Suppressor macrophage treated with lipopolysaccharide for 1 hour (primary cell): ENCODE measurements around the gene ZNF700.
"Not testable (repeated sequence)": the region's sequence is repeated elsewhere in the genome, so short reads cannot be mapped to it uniquely, and the experiment has no call there.

Source experiments
- DNase-seq, 3 donors: peaks; one replicate each; pipeline ENCODE4 v3.0.0-alpha.2; 2020 to 2022

ZNF700 gene

DNA sequence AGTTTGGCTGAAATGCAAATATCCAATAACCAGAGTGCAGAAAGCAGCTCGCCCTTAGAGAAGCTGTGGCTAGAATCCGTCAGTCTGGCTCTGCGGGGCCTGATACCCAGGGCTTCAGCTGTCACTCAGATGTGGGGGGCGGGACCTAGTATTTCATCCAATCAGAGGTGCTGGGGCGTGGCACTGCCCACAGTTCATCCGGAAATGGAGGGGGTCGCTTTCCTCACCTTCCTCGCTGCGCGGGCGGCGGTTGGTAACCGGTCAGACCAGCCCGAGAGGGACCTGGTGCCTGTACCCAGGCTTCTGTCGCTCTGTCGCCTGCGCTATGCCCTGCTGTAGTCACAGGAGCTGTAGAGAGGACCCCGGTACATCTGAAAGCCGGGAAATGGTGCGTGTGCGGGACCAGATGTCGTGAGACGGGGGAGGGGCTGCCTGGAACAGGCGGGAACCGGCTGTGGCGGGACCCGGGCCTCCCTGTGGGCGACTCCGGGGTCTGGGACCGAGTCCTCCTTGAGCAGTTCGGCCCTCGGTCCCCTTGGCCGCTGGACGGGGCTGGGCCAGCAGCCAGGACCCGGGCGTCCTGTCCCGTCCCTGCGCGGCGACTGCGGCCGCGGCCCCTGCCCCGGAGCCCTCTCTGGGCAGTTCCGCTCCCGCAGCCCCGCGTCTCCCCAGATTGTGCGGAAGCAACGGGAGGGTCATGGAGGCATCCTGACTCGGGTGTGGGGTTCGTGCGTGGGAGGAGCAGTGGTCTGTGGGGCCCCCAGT lies at the start of gene ZNF700:
Gene ZNF700, plus strand, starts transcription at position 222 of the 765 bp plus-strand sequence. Its CDS starts 104 bp downstream, at position 326.
- peak; percentile 89 to 94 (median 93) for DNase-seq

GRCh38 chr19:11879687-11880266 lies 45.1 kb upstream of the ZNF700 start:
- peak in 2 of 3 donors; percentile 41 to 54 for DNase-seq

DNA sequence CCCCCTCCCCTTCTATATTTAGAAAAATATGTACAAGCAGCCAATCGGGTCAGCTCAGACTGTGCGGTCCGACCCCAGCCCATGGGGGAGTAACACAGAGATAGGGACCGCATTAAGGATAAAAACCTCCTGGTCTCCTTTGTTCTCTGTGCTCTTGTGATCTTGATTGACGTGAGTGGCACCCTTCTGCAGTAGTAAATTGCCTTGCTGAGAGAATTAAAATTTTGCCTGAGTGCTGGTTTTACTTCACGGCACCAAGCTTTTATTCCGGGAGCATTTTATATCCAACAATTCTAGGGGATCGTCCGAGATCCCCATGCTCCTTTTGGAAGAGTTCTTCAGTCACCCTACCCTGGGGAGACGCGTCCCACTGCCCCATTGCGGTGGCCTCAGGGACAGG lies 44.3 kb upstream of the ZNF700 start:
- DNase-seq: no peak

GRCh38 chr19:11881151-11881800 lies 43.6 kb upstream of the ZNF700 start:
- DNase-seq: peak; percentile 70 to 81 (median 80)

- no peak for DNase-seq
These were observed 42.3 kb upstream of the ZNF700 start for GRCh38 chr19:11882606-11883005.

GRCh38 chr19:11887234-11887610 lies 37.7 kb upstream of the ZNF700 start:
- peak in 2 of 3 donors; percentile 5 to 6 for DNase-seq

DNA sequence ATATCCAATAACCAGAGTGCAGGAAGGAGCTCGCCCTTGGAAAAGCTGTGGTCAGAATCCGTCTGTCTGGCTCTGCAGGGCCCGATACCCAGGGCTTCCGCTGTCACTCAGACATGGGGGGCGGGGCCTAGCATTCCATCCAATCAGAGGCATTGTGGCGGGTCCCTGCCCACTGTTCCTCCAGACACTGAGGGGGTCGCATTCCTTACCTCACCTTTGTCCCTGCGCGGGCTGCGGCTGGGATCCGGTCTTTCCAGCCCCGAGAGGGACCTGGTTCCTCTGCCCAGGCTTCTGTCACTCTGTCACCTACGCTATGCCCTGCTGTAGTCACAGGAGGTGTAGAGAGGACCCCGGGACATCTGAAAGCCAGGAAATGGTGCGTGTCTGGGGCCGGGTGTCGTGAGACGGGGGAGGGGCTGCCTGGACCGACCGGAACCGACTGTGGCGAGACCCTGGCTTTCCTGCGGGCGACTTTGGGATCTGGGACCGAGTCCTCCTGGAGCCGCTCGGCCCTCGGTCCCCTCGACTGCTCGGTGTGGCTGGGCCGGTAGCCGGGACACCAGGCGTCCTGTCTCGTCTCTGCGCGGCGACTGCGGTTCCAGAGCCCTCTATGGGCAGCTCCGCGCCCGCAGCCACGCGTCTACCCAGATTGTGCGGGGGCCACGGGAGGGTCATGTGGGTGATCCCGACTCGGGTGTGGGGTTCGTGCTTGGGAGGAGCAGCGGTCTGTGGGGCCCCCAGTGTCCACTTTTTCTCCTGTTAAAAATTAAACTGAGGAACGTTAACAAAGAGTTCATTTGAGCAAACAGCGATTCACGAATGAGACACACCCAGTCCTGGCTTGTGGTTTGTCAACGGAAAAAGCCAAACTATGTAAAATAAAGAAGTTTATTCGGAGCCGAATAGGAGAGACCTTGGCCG lies 37.0 kb upstream of the ZNF700 start, which contains the start of gene ZNF69:
Gene ZNF69, plus strand, starts transcription at position 172 of the 921 bp plus-strand sequence. Its CDS starts 142 bp downstream, at position 314.
- peak; percentile 53 to 80 (median 69) for DNase-seq

- not testable (repeated sequence) for DNase-seq
These were observed 35.0 kb upstream of the ZNF700 start for GRCh38 chr19:11889901-11890300.

- DNase-seq: no peak
These were observed 34.3 kb upstream of the ZNF700 start for GRCh38 chr19:11890634-11891033.

- DNase-seq: no peak
These were observed 30.1 kb upstream of the ZNF700 start for GRCh38 chr19:11894851-11895250.

GRCh38 chr19:11902228-11902627 lies 22.7 kb upstream of the ZNF700 start:
- DNase-seq: no peak

GRCh38 chr19:11905928-11906327 lies 19.0 kb upstream of the ZNF700 start:
- no peak for DNase-seq

GRCh38 chr19:11911937-11912336 lies 13.0 kb upstream of the ZNF700 start:
- DNase-seq: not testable (repeated sequence)

DNA sequence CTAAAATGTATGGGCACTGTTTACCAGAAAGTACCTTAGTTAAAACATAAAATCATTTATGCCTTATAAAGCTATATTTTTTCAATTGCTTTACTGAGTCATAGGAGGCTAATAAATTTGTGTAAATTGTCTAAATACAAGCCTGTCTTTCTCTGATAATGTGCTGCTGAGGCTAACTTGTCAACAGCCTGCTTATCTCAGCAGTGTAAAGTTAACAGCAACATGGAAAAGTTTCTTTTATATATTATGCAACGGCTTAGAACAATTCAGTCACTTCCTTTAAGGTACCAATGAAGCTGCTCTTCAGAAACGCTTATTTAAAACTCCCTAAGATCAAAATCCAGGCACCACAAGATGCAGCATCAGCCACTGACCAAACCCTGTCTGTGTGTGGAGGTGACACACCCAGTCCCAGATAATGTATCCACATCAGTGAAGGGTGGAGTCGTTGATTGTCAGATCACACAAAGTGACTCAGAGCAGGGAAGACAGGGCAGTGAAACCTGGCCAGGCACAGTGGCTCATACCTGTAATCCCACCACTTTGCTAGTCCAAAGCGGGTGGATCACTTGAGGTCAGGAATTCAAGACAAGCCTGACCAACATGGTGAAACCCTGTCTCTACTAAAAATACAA lies 10.4 kb upstream of the ZNF700 start:
- not testable (repeated sequence) for DNase-seq

DNA sequence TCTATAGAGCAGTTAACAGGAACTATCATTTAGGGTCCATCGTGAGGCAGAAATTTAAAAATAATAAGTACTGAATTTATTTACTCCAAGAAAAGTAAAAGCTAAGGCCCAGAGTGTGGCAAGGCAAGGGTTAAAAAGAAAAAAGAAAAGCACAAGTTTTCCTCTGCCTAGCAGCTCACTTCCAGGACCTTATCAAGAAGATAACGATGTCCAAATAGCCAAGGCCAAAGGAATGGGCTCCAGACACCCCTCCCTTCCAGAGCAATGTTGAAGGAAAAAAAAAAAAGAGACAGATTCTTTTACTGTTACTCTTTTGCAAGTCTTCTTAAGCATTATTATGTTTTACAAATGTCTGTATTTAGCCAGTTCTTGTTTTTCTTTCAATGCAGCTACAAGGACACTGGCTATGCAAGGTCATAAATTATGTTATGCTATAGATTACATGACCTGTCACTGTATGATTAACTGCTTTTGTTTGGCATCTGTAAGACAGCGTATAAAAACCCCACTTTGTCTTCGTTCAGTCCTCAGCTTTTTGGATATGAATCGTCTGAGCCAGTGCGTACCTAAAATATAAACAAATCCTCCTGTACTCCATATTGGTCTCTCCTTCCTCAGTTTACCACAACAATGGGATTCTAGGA lies 2.9 kb upstream of the ZNF700 start:
- DNase-seq: no peak

DNA sequence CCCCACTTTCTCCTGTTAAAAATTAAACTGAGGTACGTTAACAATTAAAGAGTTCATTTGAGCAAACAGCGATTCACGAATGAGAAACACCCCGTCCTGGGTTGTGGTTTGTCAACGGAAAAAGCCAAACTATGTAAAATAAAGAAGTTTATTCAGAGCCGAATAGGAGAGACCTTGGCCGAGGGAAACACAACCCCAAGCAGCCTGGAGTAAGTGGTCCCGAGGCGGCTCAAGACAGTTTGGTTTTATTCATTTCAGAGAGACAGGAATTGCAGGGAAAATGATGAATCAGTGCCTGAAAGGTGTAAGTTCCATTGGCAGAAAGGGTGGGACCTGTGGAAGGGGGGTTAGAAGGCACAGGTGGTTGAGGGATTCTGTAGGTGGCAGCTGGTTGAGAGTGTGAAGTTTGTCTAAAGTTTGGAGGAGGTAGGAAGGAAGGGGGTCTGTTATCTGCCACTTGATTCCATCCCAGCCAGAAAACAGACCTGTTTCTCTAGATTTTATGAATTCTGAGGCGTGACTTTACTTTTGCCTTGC lies 812 bp downstream of the ZNF700 start:
- not testable (repeated sequence) for DNase-seq

DNA sequence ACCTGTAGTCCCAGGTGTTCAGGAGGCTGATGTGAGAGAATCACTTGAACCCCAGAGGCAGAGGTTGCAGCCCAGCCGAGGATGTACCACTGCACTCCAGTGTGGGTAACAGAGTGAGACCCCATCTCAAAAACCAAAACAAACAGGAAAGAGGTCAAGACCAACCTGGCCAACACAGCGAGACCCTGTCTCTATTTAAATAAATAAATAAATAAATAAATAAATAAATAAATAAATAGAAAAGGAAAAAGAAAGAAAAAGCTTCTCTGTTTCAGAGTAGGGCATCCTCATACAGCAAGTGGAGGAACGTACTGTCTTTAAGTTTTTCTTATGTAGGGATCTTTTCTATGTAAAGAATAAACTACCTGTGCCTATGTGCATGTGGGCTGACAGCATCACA lies 2.3 kb downstream of the ZNF700 start:
- DNase-seq: no peak

DNA sequence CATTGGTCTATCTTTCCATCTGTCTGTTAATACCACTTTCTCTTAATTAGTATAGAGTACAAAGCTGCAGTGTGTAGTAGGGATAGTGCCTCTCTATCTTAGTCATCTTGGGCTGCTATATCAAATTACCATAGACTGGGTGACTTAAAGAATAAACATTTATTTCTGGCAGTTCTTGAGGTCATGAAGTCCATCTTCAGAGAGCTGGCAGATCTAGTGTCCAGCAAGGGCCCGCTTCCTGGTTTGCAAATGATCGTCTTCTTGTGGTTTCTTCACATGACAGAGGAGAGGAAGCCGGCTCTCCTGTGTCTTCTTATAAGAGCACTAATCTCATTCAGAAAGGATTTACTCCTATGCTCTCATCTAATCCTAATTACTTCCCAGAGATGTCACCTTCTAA lies 6.1 kb downstream of the ZNF700 start:
- peak in 2 of 3 donors; percentile 10 to 17 for DNase-seq

- DNase-seq: no peak
These were observed 6.6 kb downstream of the ZNF700 start for GRCh38 chr19:11931513-11931912.

GRCh38 chr19:11935829-11936228 lies 10.9 kb downstream of the ZNF700 start:
- DNase-seq: not testable (repeated sequence)

GRCh38 chr19:11938383-11938782 lies 13.5 kb downstream of the ZNF700 start:
- DNase-seq: not testable (repeated sequence)
